ENCODE measurements around the gene SPPL2A.

Gene SPPL2A

DNA sequence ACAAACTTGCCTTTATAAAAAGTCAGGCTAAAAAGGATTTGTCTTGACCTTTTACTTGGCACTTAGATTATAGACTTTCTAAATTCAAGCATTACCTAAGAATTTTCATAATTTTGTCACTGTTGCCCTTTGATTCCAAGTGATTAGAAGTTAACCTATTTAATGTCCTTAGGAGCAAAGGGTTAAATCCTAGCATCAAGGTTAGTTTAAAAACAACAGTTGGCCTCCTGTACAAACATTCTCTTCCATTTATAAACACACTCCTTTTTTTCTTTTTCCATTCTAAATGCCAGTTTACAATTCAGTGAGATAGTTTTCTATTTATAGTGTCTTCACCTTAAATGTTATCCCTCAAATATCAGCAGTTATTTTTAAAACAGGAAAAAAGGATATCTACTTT, 18.4 kb upstream of the SPPL2A start:
- H3K4me3 ChIP-seq (ENCODE audit: severe bottlenecking): no peak overlapping the region
- H3K27ac ChIP-seq (ENCODE audit: poor library complexity, severe bottlenecking): no peak overlapping the region
- H3K27me3 ChIP-seq (ENCODE audit: insufficient read depth, poor library complexity, severe bottlenecking): no peaks in the 10 kb centered on the region
- ATAC-seq (ENCODE audit: low read depth) (no peak), DNase-seq (ENCODE audit: low spot score) (no peak)
- H3K36me3 ChIP-seq (ENCODE audit: low read depth): no peaks in the 10 kb centered on the region
- TF ChIP-seq, protein P1, sequence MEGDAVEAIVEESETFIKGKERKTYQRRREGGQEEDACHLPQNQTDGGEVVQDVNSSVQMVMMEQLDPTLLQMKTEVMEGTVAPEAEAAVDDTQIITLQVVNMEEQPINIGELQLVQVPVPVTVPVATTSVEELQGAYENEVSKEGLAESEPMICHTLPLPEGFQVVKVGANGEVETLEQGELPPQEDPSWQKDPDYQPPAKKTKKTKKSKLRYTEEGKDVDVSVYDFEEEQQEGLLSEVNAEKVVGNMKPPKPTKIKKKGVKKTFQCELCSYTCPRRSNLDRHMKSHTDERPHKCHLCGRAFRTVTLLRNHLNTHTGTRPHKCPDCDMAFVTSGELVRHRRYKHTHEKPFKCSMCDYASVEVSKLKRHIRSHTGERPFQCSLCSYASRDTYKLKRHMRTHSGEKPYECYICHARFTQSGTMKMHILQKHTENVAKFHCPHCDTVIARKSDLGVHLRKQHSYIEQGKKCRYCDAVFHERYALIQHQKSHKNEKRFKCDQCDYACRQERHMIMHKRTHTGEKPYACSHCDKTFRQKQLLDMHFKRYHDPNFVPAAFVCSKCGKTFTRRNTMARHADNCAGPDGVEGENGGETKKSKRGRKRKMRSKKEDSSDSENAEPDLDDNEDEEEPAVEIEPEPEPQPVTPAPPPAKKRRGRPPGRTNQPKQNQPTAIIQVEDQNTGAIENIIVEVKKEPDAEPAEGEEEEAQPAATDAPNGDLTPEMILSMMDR (IDR thresholded peaks at IDR 0.05; ENCODE audit: poor library complexity, severe bottlenecking): no peak
- no peaks in the 10 kb centered on the region for H3K9me3 ChIP-seq (ENCODE audit: severe bottlenecking)
- H3K4me1 ChIP-seq (ENCODE audit: insufficient read depth, poor library complexity, severe bottlenecking): peaks cover 5% of the 10 kb centered on the region

DNA sequence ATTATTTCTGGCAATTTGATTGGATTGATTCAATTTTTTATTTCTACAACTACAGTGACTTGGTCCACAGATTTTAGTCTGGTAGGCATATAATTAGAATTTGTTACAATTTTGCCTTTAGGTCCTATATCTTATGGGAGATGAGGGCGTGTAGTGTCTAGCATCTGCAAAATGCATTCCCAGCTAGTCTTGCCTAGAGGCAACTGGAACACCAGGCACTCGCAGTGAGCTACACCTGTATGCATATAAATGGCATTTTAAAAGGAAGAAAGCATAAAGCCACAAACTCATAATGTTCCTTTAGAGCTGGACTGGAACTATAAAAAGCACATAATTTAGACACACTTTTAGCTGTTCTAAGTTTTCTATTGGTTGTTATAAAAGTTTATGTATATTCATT, 17.9 kb upstream of the SPPL2A start:
- Histone ChIP-seq H3K27me3 (ENCODE audit: insufficient read depth, poor library complexity, severe bottlenecking) (no peaks in the 10 kb centered on the region), H3K9me3 (ENCODE audit: severe bottlenecking) (no peaks in the 10 kb centered on the region), H3K36me3 (ENCODE audit: low read depth) (no peaks in the 10 kb centered on the region), H3K4me3 (ENCODE audit: severe bottlenecking) (no peak overlapping the region), H3K4me1 (ENCODE audit: insufficient read depth, poor library complexity, severe bottlenecking) (peaks cover 5% of the 10 kb centered on the region), H3K27ac (ENCODE audit: poor library complexity, severe bottlenecking) (no peak overlapping the region)
- ATAC-seq (ENCODE audit: low read depth): no peak
- TF ChIP-seq, protein P1 (IDR thresholded peaks at IDR 0.05; ENCODE audit: poor library complexity, severe bottlenecking): no peak
- no peak for DNase-seq (ENCODE audit: low spot score)

DNA sequence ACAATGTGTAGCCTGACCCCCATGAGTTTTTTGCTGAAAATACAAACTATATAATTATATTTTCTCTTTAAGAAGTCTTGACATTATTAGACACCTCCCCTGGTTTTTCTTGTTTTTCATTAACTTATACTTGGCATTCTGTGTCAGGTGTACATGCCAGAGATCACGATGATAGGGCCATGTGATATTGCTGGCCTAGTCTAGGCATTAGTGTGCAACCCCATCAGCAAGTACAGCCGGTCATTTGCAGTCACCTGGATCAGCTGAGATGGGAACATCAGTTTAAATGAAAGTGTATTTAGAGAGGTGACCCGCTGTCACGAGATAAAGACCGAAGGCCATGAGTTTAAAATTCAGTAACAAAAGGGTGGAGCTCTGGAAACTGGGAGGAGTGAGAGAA, 12.6 kb upstream of the SPPL2A start:
- TF ChIP-seq, protein P1 (IDR thresholded peaks at IDR 0.05; ENCODE audit: poor library complexity, severe bottlenecking): no peak
- Histone ChIP-seq H3K4me3 (ENCODE audit: severe bottlenecking) (no peak overlapping the region), H3K36me3 (ENCODE audit: low read depth) (no peaks in the 10 kb centered on the region), H3K27ac (ENCODE audit: poor library complexity, severe bottlenecking) (no peak overlapping the region), H3K27me3 (ENCODE audit: insufficient read depth, poor library complexity, severe bottlenecking) (no peaks in the 10 kb centered on the region), H3K9me3 (ENCODE audit: severe bottlenecking) (no peaks in the 10 kb centered on the region), H3K4me1 (ENCODE audit: insufficient read depth, poor library complexity, severe bottlenecking) (peaks cover 2% of the 10 kb centered on the region)
- ATAC-seq (ENCODE audit: low read depth) (no peak), DNase-seq (ENCODE audit: low spot score) (no peak)

DNA sequence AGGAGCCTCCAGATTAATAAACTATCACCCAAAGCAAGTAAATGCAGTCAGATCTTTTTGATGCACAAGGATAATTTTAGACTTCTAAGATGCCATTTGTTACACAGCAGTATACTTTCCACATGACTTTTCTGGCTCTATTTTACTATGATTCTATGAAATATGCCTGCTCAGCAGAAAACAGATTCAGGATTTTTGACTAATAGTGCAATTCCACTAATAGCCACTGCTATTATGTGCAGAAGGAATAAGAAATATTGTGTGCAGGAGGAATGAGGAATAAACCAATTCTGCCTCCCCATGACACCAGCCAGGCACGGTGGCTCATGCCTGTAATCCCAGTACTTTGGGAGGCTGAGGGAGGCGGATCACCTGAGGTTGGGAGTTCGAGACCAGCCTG, 11.5 kb upstream of the SPPL2A start:
- Histone ChIP-seq H3K36me3 (ENCODE audit: low read depth) (no peaks in the 10 kb centered on the region), H3K4me3 (ENCODE audit: severe bottlenecking) (no peak overlapping the region), H3K27ac (ENCODE audit: poor library complexity, severe bottlenecking) (no peak overlapping the region), H3K4me1 (ENCODE audit: insufficient read depth, poor library complexity, severe bottlenecking) (no peaks in the 10 kb centered on the region), H3K27me3 (ENCODE audit: insufficient read depth, poor library complexity, severe bottlenecking) (no peaks in the 10 kb centered on the region), H3K9me3 (ENCODE audit: severe bottlenecking) (no peaks in the 10 kb centered on the region)
- TF ChIP-seq, protein P1 (IDR thresholded peaks at IDR 0.05; ENCODE audit: poor library complexity, severe bottlenecking): no peak
- ATAC-seq (ENCODE audit: low read depth): peak; percentile 43; the same call in 1 of the 3 replicates
- no peak for DNase-seq (ENCODE audit: low spot score)

DNA sequence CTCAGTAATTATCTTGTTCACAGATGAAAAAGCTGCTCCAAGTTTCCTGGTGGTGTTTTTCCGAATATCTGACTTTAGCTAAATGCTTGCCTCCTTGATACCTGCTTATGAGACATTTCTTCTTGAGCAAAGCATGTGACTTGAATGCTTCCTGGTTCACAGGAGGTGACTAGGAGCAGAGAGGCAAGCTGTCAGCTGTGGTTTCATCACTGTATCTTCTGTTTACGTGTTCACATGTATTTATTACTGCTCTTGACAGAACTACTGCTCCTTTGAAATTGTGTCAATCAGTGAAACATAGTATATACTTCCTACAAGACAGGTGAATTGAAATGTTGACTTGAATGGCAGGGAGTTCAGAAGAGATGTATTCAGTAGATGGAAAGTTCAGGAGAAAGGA, 8.9 kb upstream of the SPPL2A start:
- TF ChIP-seq, protein P1 (IDR thresholded peaks at IDR 0.05; ENCODE audit: poor library complexity, severe bottlenecking): no peak
- Histone ChIP-seq H3K36me3 (ENCODE audit: low read depth) (no peaks in the 10 kb centered on the region), H3K9me3 (ENCODE audit: severe bottlenecking) (no peaks in the 10 kb centered on the region), H3K4me3 (ENCODE audit: severe bottlenecking) (no peak overlapping the region), H3K27ac (ENCODE audit: poor library complexity, severe bottlenecking) (no peak overlapping the region), H3K4me1 (ENCODE audit: insufficient read depth, poor library complexity, severe bottlenecking) (no peaks in the 10 kb centered on the region), H3K27me3 (ENCODE audit: insufficient read depth, poor library complexity, severe bottlenecking) (no peaks in the 10 kb centered on the region)
- DNase-seq (ENCODE audit: low spot score): no peak
- 0 out of 3 replicates have a peak, but pooled peaks have one; percentile 21 for ATAC-seq (ENCODE audit: low read depth)

All from RWPE2 (cell line).